Daoy (cell line): ENCODE results near the gene C14orf132. TPM values are rescaled to one million over a fixed set of nuclear protein-coding genes. Genes with fewer than 3 reads are reported as not detected.

ENCODE experiments used
- total RNA-seq: library from RNA; depleted of rRNA; stranded (reverse); fragments of >200 nt; shearing (Covaris generic); gene quantifications from 2 replicates; pipeline ENCODE4 v1.2.3, GENCODE V29; 2014; rRNA removed

The C14orf132 gene
- total RNA-seq, 1 experiment from 2014 or later, result 5.9 TPM

Other genes with a start within 250 kb of the C14orf132 start
- gene TUNAR, start 162.5 kb upstream of the C14orf132 start, total RNA-seq, result 0.34 and 1.3 TPM in 2 replicates
- 4.6 and 8.5 TPM in 2 replicates for gene BDKRB2, start 165.5 kb downstream of the C14orf132 start, total RNA-seq
- 0.97 and 1.5 TPM in 2 replicates for gene BDKRB1, start 216.8 kb downstream of the C14orf132 start, total RNA-seq